ENCODE measurements around the gene AMBRA1. TPM values are rescaled to one million over a fixed set of nuclear protein-coding genes. Genes with fewer than 3 reads are reported as not detected.
"Not testable (repeated sequence)": the region's sequence is repeated elsewhere in the genome, so short reads cannot be mapped to it uniquely, and the experiment has no call there.

The AMBRA1 gene
- total RNA-seq, 4 donors from 2014 or later: 36.0 to 59.2 (median 51.9) TPM

- TF ChIP-seq CTCF (IDR thresholded peaks at IDR 0.05): no peak
- TF ChIP-seq POLR2A (IDR thresholded peaks at IDR 0.05): no peak
- H3K4me1 ChIP-seq: peaks cover 22 to 37% of the 10 kb centered on the region in 2 donors
- H3K9me3 ChIP-seq: no peaks in the 10 kb centered on the region
- H3K27me3 ChIP-seq: no peaks in the 10 kb centered on the region
- no peak overlapping the region for H3K4me3 ChIP-seq (replicated peaks in 1 of 3)
- no peaks in the 10 kb centered on the region for H3K36me3 ChIP-seq
- WGBS, 2 donors: 59 to 63% methylated on average over 11 of the region's 11 CpGs
- no peak for DNase-seq
- no peak overlapping the region for H3K27ac ChIP-seq
- intact Hi-C loops (cut with DNase I): no loop called here
Measured at GRCh38 chr11:46590740-46591605, 2.9 kb downstream of the AMBRA1 start.

GRCh38 chr11:46588915-46589314 is 4.9 kb downstream of the AMBRA1 start:
- TF ChIP-seq CTCF (IDR thresholded peaks at IDR 0.05) (no peak), POLR2A (IDR thresholded peaks at IDR 0.05) (no peak)
- no peaks in the 10 kb centered on the region for H3K9me3 ChIP-seq
- H3K4me1 ChIP-seq: peaks cover 17 to 37% of the 10 kb centered on the region in 2 donors
- intact Hi-C loops (cut with DNase I): no loop called here
- no peaks in the 10 kb centered on the region for H3K27me3 ChIP-seq
- H3K4me3 ChIP-seq (replicated peaks in 1 of 3): no peak overlapping the region
- no peaks in the 10 kb centered on the region for H3K36me3 ChIP-seq
- H3K27ac ChIP-seq: no peak overlapping the region
- DNase-seq: no peak

DNA sequence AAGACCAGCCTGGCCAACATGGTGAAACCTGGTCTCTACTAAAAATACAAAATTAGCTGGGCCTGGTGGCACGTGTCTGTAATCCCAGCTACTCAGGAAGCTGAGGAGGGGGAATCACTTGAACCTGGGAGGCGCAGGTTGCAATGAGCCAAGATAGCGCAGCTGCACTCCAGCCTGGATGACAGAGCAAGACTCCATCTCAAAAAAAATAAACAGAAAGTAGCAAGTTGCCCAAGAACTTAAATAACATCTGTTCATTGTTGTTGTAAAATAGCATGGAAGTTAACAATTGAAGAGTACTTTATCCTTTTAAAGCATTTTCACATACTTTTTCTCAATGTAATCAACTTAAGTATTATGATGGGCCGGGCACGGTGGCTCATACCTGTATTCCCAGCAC is 5.7 kb downstream of the AMBRA1 start:
- no peak for TF ChIP-seq CTCF (IDR thresholded peaks at IDR 0.05)
- TF ChIP-seq POLR2A (IDR thresholded peaks at IDR 0.05): no peak
- Histone ChIP-seq H3K27me3 (no peaks in the 10 kb centered on the region), H3K4me3 (replicated peaks in 1 of 3) (no peak overlapping the region), H3K36me3 (no peaks in the 10 kb centered on the region), H3K4me1 (peaks cover 17 to 37% of the 10 kb centered on the region in 2 donors), H3K27ac (no peak overlapping the region), H3K9me3 (no peaks in the 10 kb centered on the region)
- intact Hi-C loops (cut with DNase I): no loop called here
- WGBS, 2 donors: 74 to 82% methylated on average over 5 of the region's 5 CpGs
- no peak for DNase-seq

- H3K4me3 ChIP-seq (replicated peaks in 1 of 3); H3K27me3 ChIP-seq; DNase-seq; H3K36me3 ChIP-seq; H3K27ac ChIP-seq; intact Hi-C loops (cut with DNase I); H3K4me1 ChIP-seq; H3K9me3 ChIP-seq: not testable (repeated sequence)
- WGBS, 2 donors: 100% methylated on average over 1 of the region's 1 CpG; no CpG with 5 or more reads in 1 of the 2 donors
Measured at GRCh38 chr11:46583513-46583912, 10.3 kb downstream of the AMBRA1 start.

DNA sequence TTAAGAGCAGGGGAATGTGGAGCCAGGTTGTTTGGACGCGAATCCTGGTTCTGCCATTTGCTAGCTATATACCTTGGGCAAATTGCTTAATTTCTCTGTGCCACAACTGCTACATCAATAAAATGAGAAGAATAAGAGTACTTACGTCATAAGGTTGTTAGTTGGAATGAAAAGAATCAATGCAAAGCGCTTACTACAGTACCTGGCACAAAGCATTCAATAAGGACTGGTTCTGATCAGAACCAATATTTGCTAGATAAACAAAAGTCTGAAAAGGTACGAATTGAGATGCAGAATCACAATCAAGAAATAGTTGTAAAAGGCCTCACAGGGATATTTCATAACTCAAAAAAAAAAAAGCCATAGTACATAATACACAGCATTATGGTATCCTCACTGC is 11.2 kb downstream of the AMBRA1 start:
- Histone ChIP-seq H3K9me3 (no peaks in the 10 kb centered on the region), H3K27me3 (no peaks in the 10 kb centered on the region), H3K27ac (no peak overlapping the region), H3K36me3 (no peaks in the 10 kb centered on the region), H3K4me1 (peaks cover 4 to 5% of the 10 kb centered on the region in 2 donors), H3K4me3 (replicated peaks in 1 of 3) (no peak overlapping the region)
- DNase-seq: no peak
- TF ChIP-seq CTCF (IDR thresholded peaks at IDR 0.05): no peak
- TF ChIP-seq POLR2A (IDR thresholded peaks at IDR 0.05): no peak
- intact Hi-C loops (cut with DNase I): no loop called here
- WGBS, 2 donors: 95 to 97% methylated on average over 5 of the region's 5 CpGs
